H9 (cell line): ENCODE data around the gene KDR. TPM values are rescaled to one million over a fixed set of nuclear protein-coding genes. Genes with fewer than 3 reads are reported as not detected.

Experiments used
- DNase-seq: peaks from one replicate; pipeline ENCODE4 v3.0.0-alpha.2; 2017
- H2AFZ ChIP-seq: one replicate; pipeline ENCODE4 v1.6.1; 2013; ENCODE audit warnings: mild to moderate bottlenecking, low read length, control low read depth, moderate library complexity
- H2AK5ac ChIP-seq: 2 replicates; pipeline ENCODE4 v1.6.1; 2013; ENCODE audit warnings: low read length, control low read depth, mixed read lengths; ENCODE audit not compliant: insufficient read length
- H2BK120ac ChIP-seq: one replicate; pipeline ENCODE4 v1.6.1; 2013; ENCODE audit warnings: low read depth, mild to moderate bottlenecking, low read length, control low read depth, inconsistent platforms; ENCODE audit not compliant: poor library complexity, severe bottlenecking
- H2BK12ac ChIP-seq: 2 replicates; pipeline ENCODE4 v1.6.1; 2013; ENCODE audit warnings: low read length, control low read depth, mixed read lengths, low read depth; ENCODE audit not compliant: insufficient read length
- H2BK15ac ChIP-seq: 2 replicates; pipeline ENCODE4 v1.6.1; 2013; ENCODE audit warnings: low read depth, low read length, control low read depth
- H2BK20ac ChIP-seq: one replicate; pipeline ENCODE4 v1.6.1; 2013; ENCODE audit warnings: low read depth, mild to moderate bottlenecking, low read length, control low read depth, inconsistent platforms; ENCODE audit not compliant: poor library complexity, severe bottlenecking
- H2BK5ac ChIP-seq: 2 replicates; pipeline ENCODE4 v1.6.1; 2013; ENCODE audit warnings: low read length, control low read depth, mixed read lengths; ENCODE audit not compliant: insufficient read length
- H3K14ac ChIP-seq: 2 replicates; pipeline ENCODE4 v1.6.1; 2013; ENCODE audit warnings: low read length, control low read depth; ENCODE audit not compliant: insufficient read depth
- H3K18ac ChIP-seq: 2 replicates; pipeline ENCODE4 v1.6.1; 2013; ENCODE audit warnings: low read depth, mild to moderate bottlenecking, mixed read lengths, low read length, control low read depth; ENCODE audit not compliant: insufficient read length
- H3K23ac ChIP-seq: 2 replicates; pipeline ENCODE4 v1.6.1; 2013; ENCODE audit warnings: low read length, control low read depth, mixed read lengths, low read depth; ENCODE audit not compliant: insufficient read length
- H3K23me2 ChIP-seq: 2 replicates; pipeline ENCODE4 v1.6.1; 2013; ENCODE audit warnings: low read depth, mild to moderate bottlenecking, mixed read lengths, low read length, control low read depth; ENCODE audit not compliant: insufficient read length, poor library complexity, severe bottlenecking
- H3K27ac ChIP-seq: 2 replicates; pipeline ENCODE4 v1.5.1; 2013; ENCODE audit warnings: low read length, control low read depth, mixed read lengths, low read depth; ENCODE audit not compliant: insufficient read length
- H3K27me3 ChIP-seq: 2 replicates; pipeline ENCODE4 v1.6.1; 2013; ENCODE audit warnings: low read length, control low read depth, inconsistent platforms; ENCODE audit not compliant: insufficient read depth
- H3K4ac ChIP-seq: 2 replicates; pipeline ENCODE4 v1.6.1; 2013; ENCODE audit warnings: low read depth, mild to moderate bottlenecking, control low read depth, inconsistent platforms, low read length, moderate library complexity
- H3K4me1 ChIP-seq: 2 replicates; pipeline ENCODE4 v1.6.1; 2013; ENCODE audit warnings: low read length, control low read depth, inconsistent platforms; ENCODE audit not compliant: insufficient read depth
- H3K4me2 ChIP-seq: 2 replicates; pipeline ENCODE4 v1.6.1; 2013; ENCODE audit warnings: low read length, control low read depth, mixed read lengths; ENCODE audit not compliant: insufficient read length, insufficient read depth
- H3K56ac ChIP-seq: 2 replicates; pipeline ENCODE4 v1.6.1; 2013; ENCODE audit warnings: low read depth, mild to moderate bottlenecking, mixed read lengths, low read length, control low read depth; ENCODE audit not compliant: insufficient read length
- H3K79me1 ChIP-seq: 2 replicates; pipeline ENCODE4 v1.6.1; 2013; ENCODE audit warnings: low read depth, mild to moderate bottlenecking, moderate library complexity, low read length, control low read depth, inconsistent platforms; ENCODE audit not compliant: insufficient read depth, poor library complexity, severe bottlenecking
- H3K79me2 ChIP-seq: 2 replicates; pipeline ENCODE4 v1.6.1; 2013; ENCODE audit warnings: low read length, control low read depth, inconsistent platforms; ENCODE audit not compliant: insufficient read depth
- H3K9ac ChIP-seq: 2 replicates; pipeline ENCODE4 v1.6.1; 2013; ENCODE audit warnings: low read length, control low read depth, mixed read lengths; ENCODE audit not compliant: insufficient read length; ENCODE audit errors: extremely low read depth
- H3K9me3 ChIP-seq: one replicate; pipeline ENCODE4 v1.6.1; 2013; ENCODE audit warnings: low read depth, low read length, inconsistent platforms; ENCODE audit not compliant: control insufficient read depth
- H3T11ph ChIP-seq: one replicate; pipeline ENCODE4 v1.6.1; 2013; ENCODE audit warnings: mild to moderate bottlenecking, low read length, control low read depth, inconsistent platforms
- H4K20me1 ChIP-seq: one replicate; pipeline ENCODE4 v1.6.1; 2013; ENCODE audit not compliant: control insufficient read depth, insufficient read length, insufficient read depth
- H4K5ac ChIP-seq: 2 replicates; pipeline ENCODE4 v1.6.1; 2013; ENCODE audit warnings: low read depth, mild to moderate bottlenecking, mixed read lengths, low read length, control low read depth; ENCODE audit not compliant: insufficient read length
- H4K8ac ChIP-seq: replicated peaks from 2 replicates; pipeline ENCODE4 v1.6.1; 2013; ENCODE audit warnings: low read length, control low read depth, mixed read lengths, low read depth; ENCODE audit not compliant: insufficient read length
- H4K91ac ChIP-seq: 2 replicates; pipeline ENCODE4 v1.6.1; 2013; ENCODE audit warnings: low read depth, mild to moderate bottlenecking, moderate library complexity, mixed read lengths, low read length, control low read depth; ENCODE audit not compliant: insufficient read length
- H3K27ac Mint-ChIP-seq, 3 experiments: 2 replicates in 2 of 3; 3 replicates in 1 of 3; pipeline ENCODE4 v1.8.0; 2020 to 2021; ENCODE audit warnings: mixed read lengths in 3 of 3, mild to moderate bottlenecking in 1 of 3, moderate library complexity in 1 of 3
- H3K27me3 Mint-ChIP-seq: 2 replicates; pipeline ENCODE4 v1.8.0; 2021; ENCODE audit warnings: low read depth, mild to moderate bottlenecking, moderate library complexity, mixed read lengths
- H3K36me3 Mint-ChIP-seq, 3 experiments: 2 replicates in 2 of 3; 3 replicates in 1 of 3; pipeline ENCODE4 v1.8.0; 2020 to 2021; ENCODE audit warnings: low read depth in 3 of 3, mixed read lengths in 3 of 3; ENCODE audit not compliant: insufficient read depth in 1 of 3
- H3K4me1 Mint-ChIP-seq, 2 experiments: 2 replicates each; pipeline ENCODE4 v1.8.0; 2020; ENCODE audit warnings: mixed read lengths in 2 of 2
- H3K4me3 Mint-ChIP-seq, 2 experiments: 2 replicates in 1 of 2; 3 replicates in 1 of 2; pipeline ENCODE4 v1.8.0; 2020 to 2021; ENCODE audit warnings: mild to moderate bottlenecking in 2 of 2, mixed read lengths in 2 of 2, moderate library complexity in 1 of 2
- H3K9me3 Mint-ChIP-seq, 2 experiments: 2 replicates in 1 of 2; 3 replicates in 1 of 2; pipeline ENCODE4 v1.8.0; 2020; ENCODE audit warnings: mild to moderate bottlenecking in 2 of 2, mixed read lengths in 2 of 2, moderate library complexity in 1 of 2
- CTCF ChIP-seq: fragments of 200-600 bp; sonication (generic); conservative IDR thresholded peaks from 3 replicates; pipeline ENCODE4 v1.8.0; 2021; ENCODE audit warnings: antibody characterized with exemption, mild to moderate bottlenecking
- WGBS: extraction: QIAGEN DNeasy Blood & Tissue Kit; methylation state at CpG from one replicate; pipeline ENCODE4 v1.1.7; 2013; ENCODE audit warnings: missing lambda C conversion rate, low lambda C conversion rate, mixed read lengths; ENCODE audit not compliant: insufficient read length; ENCODE audit errors: extremely low coverage; 5-methylcytosine and 5-hydroxymethylcytosine counted together
- total RNA-seq: library from RNA; stranded (reverse); gene quantifications from 2 replicates; pipeline ENCODE4 v1.2.1, GENCODE V29; 2021

Gene KDR
- total RNA-seq, 1 experiment from 2014 or later = 51.4 TPM

- no peak overlapping the region for H2BK20ac ChIP-seq
- no peak overlapping the region for H3T11ph ChIP-seq
- no CpG with 5 or more reads among the region's 6 CpGs for WGBS
- no peak overlapping the region for H3K14ac ChIP-seq
- no peaks in the 10 kb centered on the region for H3K23me2 ChIP-seq
- H4K8ac ChIP-seq = no peak overlapping the region
- H3K27me3 ChIP-seq = no peaks in the 10 kb centered on the region
- H3K4me2 ChIP-seq = no peak overlapping the region
- H3K79me1 ChIP-seq = no peaks in the 10 kb centered on the region
- H3K4ac ChIP-seq = no peak overlapping the region
- H3K79me2 ChIP-seq = no peaks in the 10 kb centered on the region
- Mint-ChIP-seq H3K27me3 (no peaks in the 10 kb centered on the region), H3K36me3 (peaks cover 29 to 93% (median 50%) of the 10 kb centered on the region in 3 experiments; a peak in 6 of 7 replicates), H3K27ac (no peak overlapping the region), H3K9me3 (no peaks in the 10 kb centered on the region), H3K4me3 (no peak overlapping the region), H3K4me1 (peaks cover 14 to 23% of the 10 kb centered on the region in 2 experiments)
- no peak for TF ChIP-seq CTCF
- H2BK12ac ChIP-seq = no peak overlapping the region
- no peak overlapping the region for H2BK120ac ChIP-seq
- no peaks in the 10 kb centered on the region for H3K4me1 ChIP-seq
- no peak overlapping the region for H2BK15ac ChIP-seq
- H4K91ac ChIP-seq = no peak overlapping the region
- H3K56ac ChIP-seq = no peak overlapping the region
- DNase-seq = no peak
- H2AK5ac ChIP-seq = no peak overlapping the region
- H3K9ac ChIP-seq = no peak overlapping the region
- no peak overlapping the region for H3K23ac ChIP-seq
- no peak overlapping the region for H2BK5ac ChIP-seq
- H3K27ac ChIP-seq = no peak overlapping the region
- H3K18ac ChIP-seq = no peak overlapping the region
- no peak overlapping the region for H2AFZ ChIP-seq
- H3K9me3 ChIP-seq = no peaks in the 10 kb centered on the region
- no peak overlapping the region for H4K5ac ChIP-seq
- H4K20me1 ChIP-seq = no peaks in the 10 kb centered on the region
These were observed 35.5 kb downstream of the KDR start for GRCh38 chr4:55089916-55090315.
